HG03097 (cell line): ENCODE measurements around the gene ATPAF2.

Experiments
- ATAC-seq: cut with Tn5 transposase; IDR thresholded peaks from one replicate; pipeline ENCODE4 v1.9.1; 2021; ENCODE audit not compliant: unreplicated experiment, low FRiP score

Gene ATPAF2

DNA sequence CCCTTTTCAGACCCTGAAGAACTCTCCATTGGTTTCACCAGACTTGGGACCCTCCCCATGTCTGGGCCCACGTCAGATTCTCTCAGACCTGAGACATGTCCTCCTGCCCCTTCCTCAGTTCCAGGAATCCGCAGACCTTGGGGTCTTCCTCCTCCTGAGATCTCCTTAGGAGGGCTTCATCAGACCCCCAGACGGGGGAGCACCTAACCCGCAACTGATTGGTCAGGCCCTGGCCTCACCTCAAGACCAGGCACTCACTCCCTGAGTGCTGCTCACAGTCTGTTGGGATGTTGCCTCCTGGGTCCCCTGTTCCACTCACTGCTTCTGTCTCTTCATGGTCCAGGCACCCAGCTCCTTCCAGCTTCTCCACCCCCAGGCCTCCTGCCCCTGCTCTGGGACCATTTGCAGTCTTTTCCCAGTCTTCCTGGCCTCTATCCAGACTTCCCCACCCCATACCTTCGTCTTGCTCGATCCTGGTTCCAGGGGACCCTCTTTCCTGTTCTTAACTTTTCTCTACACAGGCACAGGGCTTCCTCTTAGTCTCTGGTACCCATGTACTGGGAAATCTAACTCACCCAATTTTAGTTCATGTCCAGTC is 1.4 kb upstream of the ATPAF2 start:
- no peak for ATAC-seq

DNA sequence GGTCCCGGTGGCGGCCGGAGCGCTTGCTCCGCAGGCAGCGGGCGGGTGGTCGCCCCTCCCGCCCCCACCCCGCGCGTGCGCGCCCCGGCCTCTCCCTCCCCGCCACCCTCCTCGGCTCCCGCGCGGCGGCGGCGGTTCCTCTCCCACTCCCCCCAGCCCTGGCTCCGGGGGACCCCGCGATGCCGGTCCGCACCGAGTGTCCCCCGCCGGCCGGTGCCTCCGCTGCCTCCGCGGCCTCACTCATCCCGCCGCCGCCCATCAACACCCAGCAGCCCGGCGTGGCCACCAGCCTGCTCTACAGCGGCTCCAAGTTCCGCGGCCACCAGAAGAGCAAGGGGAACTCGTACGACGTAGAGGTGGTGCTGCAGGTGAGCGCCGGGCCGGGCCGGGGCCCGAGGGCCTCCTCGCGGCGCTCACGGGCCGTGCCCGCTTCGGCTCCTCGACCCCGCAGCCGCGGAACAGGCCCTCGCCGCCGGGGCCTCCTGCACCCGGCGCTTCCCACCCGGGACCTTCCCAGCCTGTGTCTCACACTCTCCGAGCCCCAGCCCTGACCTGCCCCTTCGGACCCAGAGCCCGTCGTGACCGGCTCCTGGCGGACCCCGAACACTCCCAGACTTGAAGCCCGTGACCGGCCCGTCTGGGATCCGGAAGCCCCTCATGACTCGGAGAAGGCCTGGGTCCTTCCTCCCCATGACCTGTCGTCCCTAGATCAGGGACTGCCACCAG is 730 bp upstream of the ATPAF2 start:
- ATAC-seq: peak; percentile 32

DNA sequence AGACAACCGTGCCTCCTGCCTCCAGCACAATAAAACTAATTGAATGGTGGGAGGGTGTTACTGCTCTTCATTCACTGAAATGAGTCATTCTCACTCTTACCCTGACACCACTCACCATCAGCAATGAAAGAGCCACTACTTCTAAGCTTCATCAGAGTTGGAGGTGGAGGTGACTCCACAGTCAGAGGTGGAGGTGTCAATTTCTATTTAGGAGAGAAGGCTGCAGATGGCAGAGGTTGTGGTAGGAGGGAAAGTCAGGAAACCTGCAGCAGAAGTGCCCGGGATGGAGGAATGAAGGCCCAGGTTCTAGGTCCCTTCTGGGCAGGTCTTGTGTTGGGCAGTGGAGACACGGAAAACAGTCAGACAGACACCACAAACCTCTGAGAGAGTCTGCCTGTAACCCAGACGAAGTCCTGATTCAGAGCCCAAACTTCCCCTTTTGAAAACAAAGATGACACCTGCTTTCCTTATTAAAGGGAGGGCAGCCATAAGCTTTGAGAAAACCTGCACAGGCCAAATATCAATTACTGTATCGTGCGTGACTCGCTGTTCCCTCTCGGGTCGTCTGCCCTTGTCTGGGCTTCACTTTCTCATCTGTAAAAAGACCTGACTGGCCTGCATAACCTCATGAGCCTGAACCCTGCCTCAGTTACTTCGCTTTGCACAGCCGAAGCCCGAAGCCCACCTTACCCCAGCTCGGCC is 668 bp downstream of the ATPAF2 start:
- ATAC-seq: no peak

DNA sequence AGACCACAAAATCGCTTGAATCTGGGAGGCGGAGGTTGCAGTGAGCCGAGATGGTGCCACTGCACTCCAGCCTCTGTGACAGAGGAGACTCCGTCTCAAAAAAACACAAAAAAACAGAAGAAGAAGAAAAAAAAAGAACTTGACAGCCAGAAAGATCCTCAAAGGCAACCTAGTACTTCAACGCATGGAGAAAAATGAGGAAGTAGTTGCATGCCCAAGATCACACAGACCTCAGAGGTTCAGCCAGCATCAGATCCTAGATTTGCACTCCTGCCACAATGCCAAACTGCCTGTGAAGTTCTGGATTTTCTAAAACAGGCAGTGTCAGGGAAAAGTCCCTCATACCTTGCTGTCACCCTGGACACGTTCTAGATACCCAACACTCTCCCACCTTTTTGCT is 1.5 kb downstream of the ATPAF2 start:
- no peak for ATAC-seq

DNA sequence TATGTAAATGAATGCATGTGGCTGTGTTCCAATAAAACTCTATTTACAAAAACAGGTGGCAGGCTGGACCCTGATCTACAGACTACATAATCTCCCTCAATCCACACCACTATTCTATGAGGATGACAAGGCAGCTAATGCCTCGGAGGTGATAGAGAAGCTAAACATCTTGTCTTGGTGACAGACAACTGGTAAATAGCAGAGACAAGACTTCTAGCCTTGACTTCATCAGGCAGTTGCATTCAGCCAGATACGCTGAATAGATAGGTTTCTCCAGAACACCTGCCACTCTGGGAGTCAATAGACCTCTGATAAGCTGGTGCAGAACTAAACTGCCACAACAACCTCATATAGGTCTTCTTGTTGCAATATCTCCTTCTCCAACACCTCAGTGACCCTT is 3.3 kb downstream of the ATPAF2 start:
- no peak for ATAC-seq

DNA sequence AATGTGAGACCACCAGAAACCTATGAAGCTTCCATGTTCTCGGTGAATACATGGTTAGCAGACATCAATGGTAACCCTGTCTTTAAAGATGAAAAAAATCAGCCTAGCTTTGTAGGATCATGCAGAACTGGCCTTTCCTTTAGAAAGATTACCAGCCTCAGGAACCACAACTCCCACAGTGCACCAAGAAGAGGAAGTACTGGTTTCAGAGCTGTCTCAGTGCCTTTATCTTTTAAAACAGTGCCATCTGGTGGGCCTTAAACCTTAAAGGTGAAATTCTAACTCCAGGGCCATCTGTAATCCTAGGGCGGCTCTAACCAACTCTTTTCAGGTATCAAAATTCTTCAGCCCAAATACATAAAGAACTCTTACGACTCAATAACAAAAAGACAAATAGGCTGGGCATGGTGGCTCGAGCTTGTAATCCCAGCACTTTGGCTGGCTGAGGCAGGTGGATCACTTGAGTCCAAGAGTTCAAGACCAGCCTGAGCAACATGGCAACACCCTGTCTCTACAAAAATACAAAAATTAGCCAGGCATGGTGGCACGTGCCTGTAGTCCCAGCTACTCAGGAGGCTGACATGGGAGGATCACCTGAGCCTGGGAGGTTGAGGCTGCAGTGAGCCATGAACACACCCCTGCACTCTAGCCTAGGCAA is 5.4 kb downstream of the ATPAF2 start:
- peak; percentile 63 for ATAC-seq

DNA sequence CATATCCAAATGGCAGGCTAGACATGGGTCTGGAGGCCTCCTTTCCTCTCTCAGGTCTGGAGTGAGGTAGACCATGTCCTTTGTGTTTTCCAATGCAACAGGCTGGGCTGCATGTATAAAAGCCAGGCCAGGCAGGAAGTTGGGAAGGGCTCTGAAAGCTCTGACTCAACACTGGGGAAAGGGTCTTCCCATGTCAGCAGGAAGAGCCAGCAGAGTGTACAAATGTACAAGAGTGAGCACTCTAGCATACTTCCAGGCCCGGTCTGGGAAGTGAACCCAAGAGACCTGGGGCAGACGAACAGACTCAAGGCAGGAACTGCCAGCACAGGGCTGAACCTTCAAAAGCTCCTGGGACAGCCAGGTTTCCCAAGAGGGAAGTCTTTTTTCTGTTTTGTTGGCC is 7.0 kb downstream of the ATPAF2 start:
- no peak for ATAC-seq

DNA sequence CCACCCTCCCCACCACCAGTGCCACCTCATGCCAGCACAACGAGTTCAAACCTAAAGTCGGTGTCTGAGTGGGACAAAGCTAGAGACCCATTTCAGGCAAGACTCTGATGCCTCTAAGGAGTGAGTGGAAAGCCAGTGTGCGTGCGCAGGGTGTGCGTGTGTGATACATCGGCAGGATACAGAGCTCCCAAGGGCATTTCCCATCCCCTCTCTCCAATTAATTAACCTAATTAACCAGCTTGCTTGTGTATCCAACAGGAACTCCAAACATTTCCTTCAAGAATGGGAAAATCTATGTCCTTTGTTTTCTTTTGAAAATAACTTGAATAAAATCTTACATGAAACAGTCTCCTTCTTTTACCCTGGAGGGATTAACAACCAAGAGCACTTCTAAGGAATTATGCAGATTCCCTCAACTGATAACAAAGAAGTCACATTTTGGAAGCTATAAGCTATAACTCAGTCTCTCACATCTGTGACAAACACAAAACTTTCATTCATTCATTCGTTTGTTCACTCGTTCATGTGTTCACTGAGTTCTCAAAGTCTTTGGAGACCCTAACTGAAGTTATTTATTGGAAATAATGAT is 9.9 kb downstream of the ATPAF2 start:
- ATAC-seq: no peak

DNA sequence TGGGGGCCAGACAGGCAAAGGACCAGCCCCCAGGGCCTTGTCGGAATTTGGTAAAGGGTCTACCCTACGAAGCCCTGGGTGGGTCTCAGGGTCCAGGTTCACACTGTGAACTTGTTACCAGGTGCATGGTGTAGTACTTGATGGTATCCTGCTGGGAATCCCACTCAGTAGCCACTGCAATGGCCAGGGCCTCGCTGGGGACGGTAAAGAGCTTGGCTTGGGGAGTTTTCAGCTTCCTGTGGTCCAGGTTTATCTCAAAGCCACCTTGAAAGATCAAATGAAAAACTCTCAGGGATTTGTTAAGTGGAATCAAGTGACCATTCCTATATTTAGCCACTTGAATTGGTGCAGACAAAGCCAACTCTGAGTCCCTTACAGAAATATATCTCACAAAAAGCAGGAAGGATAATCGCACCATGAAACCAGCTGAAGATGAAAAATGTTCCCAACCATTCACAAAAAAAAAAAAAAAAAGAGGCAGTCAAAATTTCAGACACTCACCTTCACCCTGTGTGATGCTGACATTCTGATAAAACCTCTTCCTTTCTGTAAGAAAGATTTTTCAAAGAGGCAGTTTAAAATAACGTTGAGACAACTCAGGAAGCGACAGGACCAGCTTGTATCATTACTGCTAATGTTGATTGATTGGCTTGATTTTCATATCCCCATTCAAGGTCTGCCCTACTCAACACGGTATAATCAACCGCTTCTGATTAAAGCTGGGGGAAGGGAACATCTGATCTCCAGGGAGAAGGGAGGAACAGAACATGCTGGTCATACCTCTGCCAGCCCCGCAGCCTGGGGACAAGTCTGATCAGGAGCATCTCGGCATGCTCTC is 10.6 kb downstream of the ATPAF2 start:
- ATAC-seq: no peak

DNA sequence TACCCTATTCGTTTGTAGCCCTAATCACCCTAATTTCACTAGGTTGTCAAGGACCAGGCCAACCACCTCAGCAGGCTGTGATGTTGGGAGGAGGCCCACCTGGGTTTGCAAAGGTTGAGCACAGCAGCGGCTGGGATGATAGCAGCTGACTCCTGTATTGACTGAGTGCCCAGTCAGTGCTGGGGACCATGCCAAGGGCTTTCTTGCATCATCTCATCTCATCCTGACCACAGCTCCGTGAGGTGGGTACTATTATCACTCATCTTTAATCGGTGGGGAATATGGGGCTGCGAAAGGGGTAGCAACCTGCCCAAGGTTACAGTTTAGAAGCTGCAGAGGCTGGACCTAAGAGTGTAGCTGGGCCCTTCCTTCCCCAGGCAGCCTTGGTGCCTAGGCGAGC is 11.7 kb downstream of the ATPAF2 start:
- no peak for ATAC-seq

DNA sequence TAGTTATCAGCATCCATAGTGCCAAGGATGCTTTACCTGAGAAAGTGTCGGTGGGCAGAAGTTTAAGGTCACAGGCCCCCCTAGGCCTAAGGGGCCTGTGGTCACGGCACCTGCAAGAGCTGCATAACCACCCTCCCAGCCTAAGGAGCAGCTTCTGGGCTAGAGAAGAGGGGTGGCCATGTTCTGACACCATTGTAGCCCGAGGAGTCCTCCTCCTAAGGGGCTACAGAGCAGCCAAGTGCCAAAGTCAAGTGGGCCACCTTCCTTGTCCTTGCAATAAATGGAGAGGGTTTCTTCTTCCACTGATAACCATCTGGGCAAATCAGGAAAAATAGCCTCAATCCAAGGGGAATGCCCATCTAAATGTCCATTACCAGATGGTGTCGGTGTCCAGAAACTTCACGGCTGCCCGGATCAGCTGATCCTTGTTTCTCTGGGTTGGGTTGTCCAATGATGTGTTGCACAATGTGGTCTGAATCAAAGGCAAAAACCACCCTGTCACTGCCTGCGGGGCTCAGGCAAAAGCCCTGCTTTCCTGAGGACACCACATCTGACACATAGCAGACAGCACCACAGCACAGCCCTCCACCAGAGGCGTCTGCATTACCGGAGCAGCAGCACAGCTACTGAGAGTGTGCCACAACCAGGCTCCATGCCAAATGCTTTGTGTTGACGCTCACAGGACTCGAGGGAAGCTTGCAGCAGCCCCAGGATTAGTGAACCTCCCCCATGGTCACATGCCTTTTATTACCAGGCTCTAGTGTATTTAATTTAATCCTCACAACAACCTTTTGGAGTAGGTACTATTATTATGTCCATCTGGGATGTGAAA is 12.8 kb downstream of the ATPAF2 start:
- no peak for ATAC-seq

DNA sequence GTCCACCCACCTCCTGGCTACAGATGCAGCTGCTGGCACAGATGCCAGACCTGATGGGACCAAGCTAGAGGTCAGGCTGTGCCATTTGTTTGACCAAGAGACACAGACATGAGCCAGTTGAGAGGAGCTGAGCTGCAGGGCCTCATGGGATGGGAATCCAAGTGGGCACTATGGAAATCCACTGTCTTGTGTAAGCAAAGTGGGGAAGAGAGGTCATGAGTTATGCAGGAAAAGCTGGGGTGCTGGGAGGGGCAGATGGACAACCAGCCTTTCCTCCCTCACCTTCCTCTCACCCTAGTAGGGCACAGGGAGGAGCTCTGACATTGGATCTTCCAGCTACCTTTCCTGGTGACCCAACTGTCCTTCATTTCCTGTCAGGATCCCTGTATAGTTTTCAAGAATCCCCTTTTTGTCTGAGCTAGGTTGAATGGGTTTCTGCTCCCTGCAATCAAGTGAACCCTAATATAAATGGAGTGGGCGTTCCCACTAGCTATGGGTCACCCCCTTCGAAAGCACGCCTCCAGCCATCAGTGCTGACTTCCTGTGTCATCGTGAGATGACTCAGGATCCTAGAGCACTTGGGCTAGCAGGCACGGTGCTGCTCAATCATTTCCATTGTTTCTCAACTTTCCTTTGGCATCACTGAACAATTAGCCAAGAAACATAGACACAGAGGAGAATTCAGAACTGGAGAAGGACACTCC is 13.6 kb downstream of the ATPAF2 start:
- ATAC-seq: no peak

DNA sequence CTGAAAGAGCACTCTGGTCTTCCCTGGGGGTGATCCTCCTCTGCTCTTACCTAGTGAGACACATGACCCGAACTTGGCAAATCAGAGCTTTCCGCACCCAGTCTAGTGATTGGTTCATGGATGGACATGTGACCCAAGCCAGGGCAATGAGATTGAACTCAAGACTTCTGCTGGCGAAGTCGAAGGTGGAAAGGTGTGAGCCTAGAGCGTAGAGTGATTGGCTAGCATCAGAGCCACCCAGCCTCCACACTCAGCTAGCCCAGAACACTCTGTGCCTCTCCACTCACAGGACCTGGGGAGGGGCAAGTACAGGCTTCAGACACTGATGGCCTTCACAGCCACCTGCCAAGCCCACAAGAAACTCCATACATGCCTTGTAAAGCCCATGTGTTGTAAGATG is 17.6 kb downstream of the ATPAF2 start:
- no peak for ATAC-seq

DNA sequence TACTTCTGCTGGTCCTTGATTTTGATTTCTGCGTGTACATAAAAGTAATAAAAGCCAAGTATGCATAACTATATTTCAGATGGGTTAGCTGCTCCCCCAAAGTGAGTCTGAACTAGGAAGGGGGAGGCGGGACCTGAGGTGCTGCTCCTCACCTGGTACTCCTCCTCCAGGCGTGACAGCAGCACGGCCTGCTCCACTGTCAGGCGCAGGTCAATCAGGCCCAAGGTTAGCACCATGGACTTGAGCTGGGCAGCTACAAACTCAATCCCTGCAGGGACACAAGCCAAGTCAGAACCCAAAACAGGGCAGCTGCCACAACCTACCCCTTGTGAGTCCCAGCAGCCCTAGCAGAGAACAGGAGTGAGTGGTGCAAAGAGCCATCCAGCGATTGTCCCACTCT is 18.0 kb downstream of the ATPAF2 start:
- ATAC-seq: no peak

DNA sequence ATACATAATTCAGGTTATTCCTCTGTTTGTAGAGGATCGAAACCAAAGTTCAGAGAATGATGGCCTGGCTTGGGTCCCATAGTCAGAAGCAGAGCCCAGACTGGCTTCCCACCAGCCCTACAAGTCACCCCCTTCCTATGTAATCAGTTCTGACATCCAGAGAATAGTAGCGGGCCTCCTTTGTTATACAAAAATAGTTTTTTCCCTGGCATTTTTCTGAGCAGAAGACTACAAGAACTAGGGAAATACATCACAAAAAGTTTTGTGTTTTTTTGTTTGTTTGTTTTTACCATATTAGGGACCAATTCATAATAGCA is 19.2 kb downstream of the ATPAF2 start:
- no peak for ATAC-seq

DNA sequence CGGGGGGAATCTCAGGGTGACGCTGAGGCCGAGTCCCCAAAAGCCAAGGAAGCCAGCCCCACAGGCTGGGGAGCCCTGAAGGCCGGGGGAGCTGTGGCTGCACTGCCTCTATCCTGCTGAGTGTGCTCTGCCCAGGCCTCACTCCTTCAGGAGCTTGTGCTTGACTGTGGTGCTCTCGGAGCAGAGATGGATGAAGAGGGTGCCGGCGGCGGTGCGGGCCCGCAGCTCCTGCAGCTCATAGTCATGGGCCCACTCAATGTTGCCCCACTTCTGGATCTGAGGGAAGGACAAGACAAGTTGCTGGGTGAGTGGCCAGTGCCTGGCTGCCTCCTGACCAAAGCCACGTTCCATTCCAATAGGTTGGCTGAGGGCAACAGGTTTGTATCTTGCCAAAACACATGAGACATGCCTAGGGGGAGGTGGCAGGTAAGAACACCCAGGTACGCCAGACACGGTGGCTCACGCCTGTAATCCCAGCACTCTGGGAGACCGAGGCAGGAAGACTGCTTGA is 20.5 kb downstream of the ATPAF2 start:
- no peak for ATAC-seq

DNA sequence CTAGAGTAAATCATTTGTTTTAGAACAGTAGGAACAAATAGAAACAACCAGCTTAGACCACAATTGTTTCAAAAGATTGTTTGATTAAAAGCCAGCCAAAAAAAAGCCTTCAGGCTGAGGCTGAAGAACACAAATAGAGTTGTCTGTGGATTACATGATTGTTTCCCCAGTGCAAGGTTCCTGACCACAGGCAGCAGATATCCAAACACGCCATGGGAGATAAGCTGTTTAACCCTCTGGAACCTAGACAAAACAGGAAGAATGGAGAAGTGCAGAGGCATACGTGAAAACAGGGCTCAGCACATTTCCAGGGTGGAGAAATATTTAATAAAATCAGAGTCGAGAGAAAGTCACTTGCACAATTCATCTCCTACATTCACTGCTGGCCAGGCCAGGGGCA is 21.0 kb downstream of the ATPAF2 start:
- no peak for ATAC-seq

DNA sequence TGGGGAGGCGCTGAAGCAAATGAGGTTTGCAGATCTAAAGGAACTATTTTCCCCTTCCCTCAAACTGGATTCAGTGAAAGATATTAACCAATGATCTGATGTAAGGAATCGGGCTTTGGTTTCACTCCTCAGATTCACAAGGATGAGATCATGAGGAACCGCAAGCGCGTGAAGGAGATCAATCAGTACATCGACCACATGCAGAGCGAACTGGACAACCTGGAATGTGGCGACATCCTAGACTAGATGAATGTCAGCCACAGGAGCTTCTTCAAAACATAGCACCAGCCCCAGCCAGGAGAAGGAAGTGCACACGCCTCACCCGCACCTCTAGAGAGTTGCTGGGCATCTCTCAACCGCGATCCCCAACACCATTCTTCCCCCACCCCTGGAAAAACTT is 22.5 kb downstream of the ATPAF2 start:
- ATAC-seq: no peak

DNA sequence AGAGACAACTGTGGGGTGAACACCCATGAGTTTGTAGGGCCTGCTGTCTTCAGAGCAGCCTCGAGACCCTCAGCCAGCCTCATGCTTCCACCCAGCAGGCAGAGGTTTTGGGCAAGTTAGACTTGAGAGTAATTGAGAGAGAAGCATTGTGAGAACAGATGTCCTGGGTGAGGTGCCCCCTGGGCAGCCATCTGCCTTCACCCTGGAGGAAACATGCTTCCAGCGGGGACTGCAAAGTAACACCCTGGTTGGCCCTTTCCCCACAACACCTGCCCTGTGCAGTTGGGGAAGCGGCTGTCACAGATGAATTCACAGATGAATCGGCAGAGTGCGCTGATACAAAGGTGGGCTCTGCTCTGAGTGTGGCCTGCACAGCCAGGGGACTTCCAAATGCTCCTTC is 23.4 kb downstream of the ATPAF2 start:
- no peak for ATAC-seq
